Glutamatergic neuron (in vitro differentiated cells): ENCODE measurements around the gene CYP27A1. TPM values are rescaled to one million over a fixed set of nuclear protein-coding genes. Genes with fewer than 3 reads are reported as not detected.

Experiments
- DNase-seq: peaks from one replicate; pipeline ENCODE4 v3.0.0; 2022
- H3K27ac Mint-ChIP-seq: one replicate; pipeline ENCODE4 v1.8.0; 2020; ENCODE audit warnings: mild to moderate bottlenecking, mixed read lengths, inconsistent platforms; ENCODE audit not compliant: unreplicated experiment
- H3K27me3 Mint-ChIP-seq: one replicate; pipeline ENCODE4 v1.8.0; 2020; ENCODE audit warnings: mild to moderate bottlenecking, moderate library complexity, mixed read lengths, inconsistent platforms; ENCODE audit not compliant: unreplicated experiment
- H3K36me3 Mint-ChIP-seq: one replicate; pipeline ENCODE4 v1.8.0; 2020; ENCODE audit warnings: mild to moderate bottlenecking, mixed read lengths, inconsistent platforms; ENCODE audit not compliant: unreplicated experiment
- H3K4me1 Mint-ChIP-seq: one replicate; pipeline ENCODE4 v1.8.0; 2020; ENCODE audit warnings: mild to moderate bottlenecking, low read depth, mixed read lengths, inconsistent platforms; ENCODE audit not compliant: unreplicated experiment
- H3K4me3 Mint-ChIP-seq: one replicate; pipeline ENCODE4 v1.8.0; 2020; ENCODE audit warnings: mild to moderate bottlenecking, mixed read lengths, inconsistent platforms; ENCODE audit not compliant: unreplicated experiment
- H3K9me3 Mint-ChIP-seq: one replicate; pipeline ENCODE4 v1.8.0; 2020; ENCODE audit warnings: mild to moderate bottlenecking, moderate library complexity, mixed read lengths, inconsistent platforms; ENCODE audit not compliant: unreplicated experiment
- total RNA-seq: library from RNA; stranded (reverse); fragmentation: NEBNext Ultra II Directional; extraction: Animal tissue kit (Norgen Biotek cat#: 25700); gene quantifications from one replicate; pipeline ENCODE4 v1.2.1, GENCODE V29; 2021; ENCODE audit not compliant: unreplicated experiment
- TF ChIP-seq, protein P1 (sequence below): fragments of 200-600 bp; sonication (generic); IDR thresholded peaks from one replicate; pipeline ENCODE4 v1.5.0; 2021; ENCODE audit not compliant: partially characterized antibody, unreplicated experiment

CYP27A1 gene
- total RNA-seq, 1 donor from 2014 or later: 0.98 TPM

DNA sequence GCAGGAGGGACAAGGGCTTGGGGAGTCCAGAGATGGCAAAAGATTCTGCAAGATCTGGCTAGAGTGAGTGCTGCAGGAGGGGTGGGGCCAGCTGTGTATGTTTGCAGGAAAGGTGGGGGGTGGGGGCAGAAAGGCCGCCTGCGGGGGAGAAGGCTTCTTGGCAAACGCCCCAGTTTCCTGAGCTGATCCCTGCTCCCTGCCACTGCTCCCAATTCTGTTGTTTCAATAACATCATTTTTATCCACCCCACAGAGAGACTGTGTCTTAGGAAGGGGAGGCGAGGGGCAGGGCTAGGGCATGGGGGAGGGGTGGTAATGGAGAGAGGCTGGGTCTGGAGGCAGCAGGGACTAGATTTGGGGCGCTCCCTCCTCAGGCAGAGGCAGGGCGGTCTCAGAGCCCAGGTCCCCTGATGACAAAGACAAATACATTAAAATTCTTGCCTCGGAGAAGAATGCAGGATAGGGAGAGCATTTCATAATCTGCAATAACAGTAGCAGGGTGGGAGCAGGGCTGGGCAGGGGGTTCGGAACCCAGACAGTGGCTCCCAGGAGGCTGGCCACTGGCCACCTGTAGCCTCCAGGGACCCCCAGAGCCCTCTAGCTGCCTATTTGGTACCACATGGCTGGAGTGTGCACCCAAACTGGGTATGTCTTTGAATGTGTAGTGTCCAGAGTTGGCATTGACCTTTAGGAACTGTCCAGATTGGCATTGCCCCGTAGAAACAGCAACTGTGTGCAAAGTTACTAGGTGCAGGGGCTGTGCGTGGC is 75.6 kb downstream of the CYP27A1 start:
- Mint-ChIP-seq H3K27ac (no peak overlapping the region), H3K9me3 (peaks cover 2% of the 10 kb centered on the region), H3K36me3 (no peaks in the 10 kb centered on the region), H3K27me3 (peaks cover 30% of the 10 kb centered on the region), H3K4me3 (no peak overlapping the region), H3K4me1 (peaks cover 13% of the 10 kb centered on the region)
- no peak for DNase-seq
- TF ChIP-seq, protein P1, sequence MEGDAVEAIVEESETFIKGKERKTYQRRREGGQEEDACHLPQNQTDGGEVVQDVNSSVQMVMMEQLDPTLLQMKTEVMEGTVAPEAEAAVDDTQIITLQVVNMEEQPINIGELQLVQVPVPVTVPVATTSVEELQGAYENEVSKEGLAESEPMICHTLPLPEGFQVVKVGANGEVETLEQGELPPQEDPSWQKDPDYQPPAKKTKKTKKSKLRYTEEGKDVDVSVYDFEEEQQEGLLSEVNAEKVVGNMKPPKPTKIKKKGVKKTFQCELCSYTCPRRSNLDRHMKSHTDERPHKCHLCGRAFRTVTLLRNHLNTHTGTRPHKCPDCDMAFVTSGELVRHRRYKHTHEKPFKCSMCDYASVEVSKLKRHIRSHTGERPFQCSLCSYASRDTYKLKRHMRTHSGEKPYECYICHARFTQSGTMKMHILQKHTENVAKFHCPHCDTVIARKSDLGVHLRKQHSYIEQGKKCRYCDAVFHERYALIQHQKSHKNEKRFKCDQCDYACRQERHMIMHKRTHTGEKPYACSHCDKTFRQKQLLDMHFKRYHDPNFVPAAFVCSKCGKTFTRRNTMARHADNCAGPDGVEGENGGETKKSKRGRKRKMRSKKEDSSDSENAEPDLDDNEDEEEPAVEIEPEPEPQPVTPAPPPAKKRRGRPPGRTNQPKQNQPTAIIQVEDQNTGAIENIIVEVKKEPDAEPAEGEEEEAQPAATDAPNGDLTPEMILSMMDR: no peak

DNA sequence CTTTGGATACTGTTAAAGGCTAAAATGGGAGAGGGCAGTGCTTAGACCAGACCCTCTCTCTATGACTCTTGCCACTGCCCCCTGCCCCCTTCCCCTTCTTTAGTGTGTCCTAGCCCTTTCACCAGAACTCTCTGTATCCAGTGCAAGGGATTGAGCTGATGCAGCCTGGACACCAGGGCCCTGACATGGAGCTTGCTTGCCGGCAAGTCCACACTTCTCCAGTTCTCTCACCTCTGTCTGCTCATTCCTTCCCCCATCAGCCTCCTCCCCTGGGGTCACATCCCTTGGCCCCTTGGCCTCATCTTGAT is 76.1 kb downstream of the CYP27A1 start:
- Mint-ChIP-seq H3K36me3 (no peaks in the 10 kb centered on the region), H3K27ac (no peak overlapping the region), H3K4me3 (peak overlapping the region; percentile 5), H3K4me1 (peaks cover 13% of the 10 kb centered on the region), H3K27me3 (peaks cover 33% of the 10 kb centered on the region), H3K9me3 (peaks cover 2% of the 10 kb centered on the region)
- TF ChIP-seq, protein P1: no peak
- DNase-seq: no peak

DNA sequence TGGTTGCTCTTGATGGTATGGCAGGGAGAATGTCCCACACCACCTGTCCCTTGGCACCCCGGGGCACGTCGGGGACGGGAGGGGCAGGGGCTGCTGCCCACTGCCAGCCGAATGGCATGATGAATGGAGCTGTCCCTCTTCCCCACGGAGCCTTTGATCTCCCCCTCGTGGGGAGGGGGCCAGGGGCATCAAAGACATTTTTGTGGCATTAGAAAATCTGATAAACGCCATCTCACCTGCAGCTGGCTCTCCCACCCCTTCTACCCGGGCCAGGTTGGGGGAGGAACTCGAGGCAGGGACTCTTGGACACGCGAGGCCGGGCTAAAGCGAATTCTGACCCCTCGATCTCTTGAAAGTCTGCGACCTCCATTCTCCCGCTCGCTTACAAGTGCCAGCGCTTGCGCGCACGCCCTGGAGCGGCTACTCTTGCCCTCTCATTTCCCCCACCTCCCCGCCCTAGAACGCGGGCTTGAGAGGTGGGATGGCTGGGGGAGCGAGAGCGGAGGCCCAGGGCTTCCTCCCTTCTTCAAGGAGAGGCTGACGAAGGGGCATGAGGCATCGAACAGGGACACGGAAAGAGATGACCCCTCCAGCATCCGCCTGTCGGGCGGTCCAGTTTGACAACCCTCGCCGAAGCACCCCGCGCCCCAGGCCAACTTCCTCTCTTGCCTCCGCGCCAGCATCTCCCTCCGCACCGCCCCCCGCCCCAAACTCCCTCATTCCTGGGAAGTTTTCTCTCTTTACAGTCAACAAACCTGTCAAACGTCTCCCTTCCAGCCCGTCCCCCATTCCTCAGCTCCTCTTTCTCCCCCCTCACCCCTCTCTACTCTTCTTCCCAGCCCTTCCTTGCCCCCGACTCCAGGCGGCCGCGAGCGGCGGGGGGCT is 77.0 kb downstream of the CYP27A1 start:
- Mint-ChIP-seq H3K9me3 (peaks cover 2% of the 10 kb centered on the region), H3K27me3 (peaks cover 31% of the 10 kb centered on the region), H3K36me3 (no peaks in the 10 kb centered on the region), H3K4me1 (peaks cover 10% of the 10 kb centered on the region), H3K4me3 (peak overlapping the region; percentile 75), H3K27ac (no peak overlapping the region)
- TF ChIP-seq, protein P1: no peak
- no peak for DNase-seq

DNA sequence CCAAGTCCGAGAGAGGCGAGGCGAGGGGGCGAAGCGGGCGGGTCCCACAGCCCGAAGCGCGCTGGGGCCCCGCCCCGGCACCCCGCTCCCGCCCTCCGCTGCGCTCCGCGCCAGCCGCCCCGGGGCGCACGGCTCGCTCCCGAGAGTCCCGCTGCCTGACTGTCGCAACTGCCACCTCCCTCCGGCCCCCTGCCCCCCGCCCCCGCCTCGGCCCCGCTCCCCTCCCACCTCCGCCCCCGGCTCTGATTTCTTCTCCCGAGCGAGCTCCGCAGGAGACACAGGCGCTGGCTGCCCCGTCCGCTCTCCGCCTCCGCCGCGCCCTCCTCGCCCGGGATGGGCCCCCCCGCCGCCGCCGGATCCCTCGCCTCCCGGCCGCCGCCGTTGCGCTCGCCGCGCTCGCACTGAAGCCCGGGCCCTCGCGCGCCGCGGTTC is 77.6 kb downstream of the CYP27A1 start, which contains the start of gene WNT6:
Gene WNT6 (plus strand): TSS at position 250 of the 432 bp plus-strand sequence. CDS start 233 bp downstream, outside the sequence.
- Mint-ChIP-seq H3K27ac (no peak within 1 kb of the TSS), H3K4me1 (peaks cover 10% of the 10 kb centered on the region), H3K9me3 (peaks cover 2% of the 10 kb centered on the region), H3K27me3 (peaks cover 28% of the 10 kb centered on the region), H3K4me3 (peak within 1 kb of the TSS; percentile 77), H3K36me3 (no peaks in the 10 kb centered on the region)
- TF ChIP-seq, protein P1: no peak
- peak; percentile 56 for DNase-seq
